Ishikawa (cell line): ENCODE results near the gene RNF31.

Source experiments
- CEBPB ChIP-seq: IDR thresholded peaks from 2 replicates; pipeline ENCODE4 v1.6.1; 2012
- CREB1 ChIP-seq: IDR thresholded peaks from 2 replicates; pipeline ENCODE4 v1.6.1; 2012; ENCODE audit warnings: low read depth
- EGR1 ChIP-seq: IDR thresholded peaks from 2 replicates; pipeline ENCODE4 v1.6.1; 2012
- EP300 ChIP-seq: IDR thresholded peaks from 2 replicates; pipeline ENCODE4 v1.6.1; 2012; ENCODE audit warnings: borderline replicate concordance
- FOXM1 ChIP-seq: IDR thresholded peaks from 2 replicates; pipeline ENCODE4 v1.6.1; 2012; ENCODE audit warnings: low read depth, borderline replicate concordance
- MAX ChIP-seq: IDR thresholded peaks from 2 replicates; pipeline ENCODE4 v1.6.1; 2012
- NFIC ChIP-seq: IDR thresholded peaks from 2 replicates; pipeline ENCODE4 v1.6.1; 2012
- RAD21 ChIP-seq: IDR thresholded peaks from 2 replicates; pipeline ENCODE4 v1.6.1; 2012; ENCODE audit warnings: low read depth
- REST ChIP-seq: IDR thresholded peaks from 2 replicates; pipeline ENCODE4 v1.6.1; 2012; ENCODE audit warnings: low read depth, mild to moderate bottlenecking
- TAF1 ChIP-seq: IDR thresholded peaks from 2 replicates; pipeline ENCODE4 v1.6.1; 2012; ENCODE audit warnings: low read depth, mild to moderate bottlenecking
- TCF12 ChIP-seq: IDR thresholded peaks from 2 replicates; pipeline ENCODE4 v1.6.1; 2012; ENCODE audit warnings: low read depth
- TEAD4 ChIP-seq: IDR thresholded peaks from 2 replicates; pipeline ENCODE4 v1.6.1; 2012
- USF1 ChIP-seq: IDR thresholded peaks from 2 replicates; pipeline ENCODE4 v1.6.1; 2012
- YY1 ChIP-seq: IDR thresholded peaks from 2 replicates; pipeline ENCODE4 v1.6.1; 2012; ENCODE audit warnings: low read depth
- ZBTB7A ChIP-seq: IDR thresholded peaks from 2 replicates; pipeline ENCODE4 v1.6.1; 2012; ENCODE audit warnings: low read depth

Gene RNF31

GRCh38 chr14:24150567-24150966 is 3.3 kb downstream of the RNF31 start:
- TF ChIP-seq YY1, result no peak
- TF ChIP-seq MAX, result no peak
- TF ChIP-seq CEBPB, result no peak
- no peak for TF ChIP-seq RAD21
- no peak for TF ChIP-seq ZBTB7A
- no peak for TF ChIP-seq USF1
- no peak for TF ChIP-seq REST
- no peak for TF ChIP-seq CREB1
- no peak for TF ChIP-seq TAF1
- TF ChIP-seq EGR1, result no peak
- TF ChIP-seq TEAD4, result no peak
- no peak for TF ChIP-seq NFIC
- no peak for TF ChIP-seq TCF12
- no peak for TF ChIP-seq EP300
- TF ChIP-seq FOXM1, result no peak

GRCh38 chr14:24150993-24151392 is 3.7 kb downstream of the RNF31 start:
- TF ChIP-seq USF1 (no peak), FOXM1 (no peak), CREB1 (no peak), TAF1 (no peak), EP300 (no peak), TEAD4 (no peak), YY1 (no peak), RAD21 (no peak), ZBTB7A (no peak), NFIC (no peak), MAX (no peak), REST (no peak), CEBPB (no peak), EGR1 (no peak), TCF12 (no peak)

- TF ChIP-seq ZBTB7A, result no peak
- no peak for TF ChIP-seq USF1
- TF ChIP-seq NFIC, result no peak
- no peak for TF ChIP-seq TEAD4
- no peak for TF ChIP-seq CREB1
- no peak for TF ChIP-seq REST
- no peak for TF ChIP-seq TCF12
- TF ChIP-seq FOXM1, result no peak
- no peak for TF ChIP-seq CEBPB
- no peak for TF ChIP-seq MAX
- TF ChIP-seq EGR1, result no peak
- no peak for TF ChIP-seq TAF1
These were observed 4.2 kb downstream of the RNF31 start for GRCh38 chr14:24151404-24152080.

GRCh38 chr14:24155100-24155499 is 7.8 kb downstream of the RNF31 start:
- TF ChIP-seq TCF12, result no peak
- TF ChIP-seq EGR1, result no peak
- TF ChIP-seq NFIC, result no peak
- no peak for TF ChIP-seq FOXM1
- TF ChIP-seq MAX, result no peak
- TF ChIP-seq CREB1, result no peak
- no peak for TF ChIP-seq ZBTB7A
- TF ChIP-seq YY1, result no peak
- no peak for TF ChIP-seq EP300
